Skeletal muscle satellite cell (primary cell): ENCODE measurements around the gene NR4A3.

Experiments
- H3K27me3 ChIP-seq: 2 replicates; pipeline ENCODE4 v1.7.0; 2013; ENCODE audit warnings: low read length; ENCODE audit not compliant: control insufficient read depth, insufficient read depth
- H3K36me3 ChIP-seq: 2 replicates; pipeline ENCODE4 v1.7.0; 2013; ENCODE audit warnings: mild to moderate bottlenecking, control low read depth, low read length; ENCODE audit not compliant: insufficient read depth
- H3K4me1 ChIP-seq: 2 replicates; pipeline ENCODE4 v1.7.0; 2013; ENCODE audit warnings: low read length; ENCODE audit not compliant: control insufficient read depth, insufficient read depth
- H3K4me2 ChIP-seq: 2 replicates; pipeline ENCODE4 v1.7.0; 2013; ENCODE audit warnings: mild to moderate bottlenecking, low read length
- H3K4me3 ChIP-seq: 2 replicates; pipeline ENCODE4 v1.7.0; 2013; ENCODE audit warnings: low read length
- H3K9ac ChIP-seq: 2 replicates; pipeline ENCODE4 v1.7.0; 2013; ENCODE audit warnings: mild to moderate bottlenecking, low read depth, low read length, moderate library complexity
- H3K9me3 ChIP-seq: replicated peaks from 2 replicates; pipeline ENCODE4 v1.7.0; 2013; ENCODE audit warnings: mild to moderate bottlenecking, control low read depth, low read length

The NR4A3 gene

GRCh38 chr9:99863955-99864354, 42.3 kb downstream of the NR4A3 start:
- H3K9ac ChIP-seq: no peak overlapping the region
- H3K4me1 ChIP-seq: peaks cover 3% of the 10 kb centered on the region
- no peaks in the 10 kb centered on the region for H3K36me3 ChIP-seq
- no peak overlapping the region for H3K4me3 ChIP-seq
- no peaks in the 10 kb centered on the region for H3K27me3 ChIP-seq
- no peaks in the 10 kb centered on the region for H3K9me3 ChIP-seq
- H3K4me2 ChIP-seq: no peak overlapping the region

GRCh38 chr9:99866398-99866797, 44.7 kb downstream of the NR4A3 start:
- Histone ChIP-seq H3K9ac (no peak overlapping the region), H3K4me1 (peaks cover 6% of the 10 kb centered on the region), H3K9me3 (no peaks in the 10 kb centered on the region), H3K4me3 (no peak overlapping the region), H3K36me3 (no peaks in the 10 kb centered on the region), H3K27me3 (no peaks in the 10 kb centered on the region), H3K4me2 (no peak overlapping the region)

GRCh38 chr9:99867536-99867935, 45.9 kb downstream of the NR4A3 start:
- Histone ChIP-seq H3K9me3 (no peaks in the 10 kb centered on the region), H3K36me3 (no peaks in the 10 kb centered on the region), H3K4me2 (no peak overlapping the region), H3K4me1 (peaks cover 6% of the 10 kb centered on the region), H3K9ac (no peak overlapping the region), H3K27me3 (no peaks in the 10 kb centered on the region), H3K4me3 (no peak overlapping the region)

- no peaks in the 10 kb centered on the region for H3K27me3 ChIP-seq
- H3K4me2 ChIP-seq: no peak overlapping the region
- H3K9me3 ChIP-seq: no peaks in the 10 kb centered on the region
- H3K4me1 ChIP-seq: peaks cover 6% of the 10 kb centered on the region
- H3K9ac ChIP-seq: no peak overlapping the region
- H3K36me3 ChIP-seq: no peaks in the 10 kb centered on the region
- H3K4me3 ChIP-seq: no peak overlapping the region
Measured at GRCh38 chr9:99867968-99868367, 46.3 kb downstream of the NR4A3 start.

- Histone ChIP-seq H3K4me3 (no peak overlapping the region), H3K9me3 (no peaks in the 10 kb centered on the region), H3K27me3 (no peaks in the 10 kb centered on the region), H3K36me3 (no peaks in the 10 kb centered on the region), H3K4me1 (peaks cover 6% of the 10 kb centered on the region), H3K9ac (no peak overlapping the region), H3K4me2 (no peak overlapping the region)
Measured at GRCh38 chr9:99868845-99869244, 47.2 kb downstream of the NR4A3 start.

- Histone ChIP-seq H3K4me2 (no peak overlapping the region), H3K9me3 (no peaks in the 10 kb centered on the region), H3K9ac (no peak overlapping the region), H3K4me1 (peaks cover 6% of the 10 kb centered on the region), H3K36me3 (no peaks in the 10 kb centered on the region), H3K4me3 (no peak overlapping the region), H3K27me3 (no peaks in the 10 kb centered on the region)
Measured at GRCh38 chr9:99870126-99870525, 48.4 kb downstream of the NR4A3 start.

GRCh38 chr9:99873531-99873930, 51.8 kb downstream of the NR4A3 start:
- Histone ChIP-seq H3K4me3 (no peak overlapping the region), H3K27me3 (no peaks in the 10 kb centered on the region), H3K36me3 (no peaks in the 10 kb centered on the region), H3K4me1 (peaks cover 6% of the 10 kb centered on the region), H3K9me3 (no peaks in the 10 kb centered on the region), H3K4me2 (no peak overlapping the region), H3K9ac (no peak overlapping the region)

GRCh38 chr9:99873943-99874584, 52.4 kb downstream of the NR4A3 start:
- Histone ChIP-seq H3K27me3 (no peaks in the 10 kb centered on the region), H3K4me3 (no peak overlapping the region), H3K4me2 (no peak overlapping the region), H3K9me3 (no peaks in the 10 kb centered on the region), H3K9ac (no peak overlapping the region), H3K4me1 (peaks cover 1% of the 10 kb centered on the region), H3K36me3 (no peaks in the 10 kb centered on the region)

- H3K27me3 ChIP-seq: no peaks in the 10 kb centered on the region
- H3K36me3 ChIP-seq: no peaks in the 10 kb centered on the region
- no peaks in the 10 kb centered on the region for H3K9me3 ChIP-seq
- H3K4me3 ChIP-seq: no peak overlapping the region
- H3K4me1 ChIP-seq: no peaks in the 10 kb centered on the region
- H3K4me2 ChIP-seq: no peak overlapping the region
- no peak overlapping the region for H3K9ac ChIP-seq
Measured at GRCh38 chr9:99876190-99876589, 54.5 kb downstream of the NR4A3 start.

- no peaks in the 10 kb centered on the region for H3K36me3 ChIP-seq
- H3K9ac ChIP-seq: no peak overlapping the region
- H3K9me3 ChIP-seq: no peaks in the 10 kb centered on the region
- H3K4me2 ChIP-seq: no peak overlapping the region
- no peak overlapping the region for H3K4me3 ChIP-seq
- no peaks in the 10 kb centered on the region for H3K4me1 ChIP-seq
- H3K27me3 ChIP-seq: no peaks in the 10 kb centered on the region
Measured at GRCh38 chr9:99878651-99879050, 57.0 kb downstream of the NR4A3 start.

- H3K4me3 ChIP-seq: no peak overlapping the region
Measured at GRCh38 chr9:99881769-99882168, 60.1 kb downstream of the NR4A3 start.

GRCh38 chr9:99885747-99886146, 64.1 kb downstream of the NR4A3 start:
- no peak overlapping the region for H3K4me3 ChIP-seq
- H3K9me3 ChIP-seq: no peaks in the 10 kb centered on the region
- H3K4me2 ChIP-seq: no peak overlapping the region
- no peaks in the 10 kb centered on the region for H3K36me3 ChIP-seq
- H3K27me3 ChIP-seq: no peaks in the 10 kb centered on the region
- H3K9ac ChIP-seq: no peak overlapping the region
- no peaks in the 10 kb centered on the region for H3K4me1 ChIP-seq

More at GRCh38 chr9:99881769-99882168, 60.1 kb downstream of the NR4A3 start:
- no peaks in the 10 kb centered on the region for H3K36me3 ChIP-seq
- no peaks in the 10 kb centered on the region for H3K4me1 ChIP-seq
- H3K4me2 ChIP-seq: no peak overlapping the region
- no peak overlapping the region for H3K9ac ChIP-seq
- H3K27me3 ChIP-seq: no peaks in the 10 kb centered on the region
- no peaks in the 10 kb centered on the region for H3K9me3 ChIP-seq
